ENCODE data around the gene CADPS.

GRCh38 chr3:62531493-62531892 lies 343.7 kb downstream of the CADPS start:
- TF ChIP-seq POLR2AphosphoS5 (IDR thresholded peaks at IDR 0.05) (no peak), CTCF (IDR thresholded peaks at IDR 0.05) (no peak), POLR2A (IDR thresholded peaks at IDR 0.05; ENCODE audit: low read depth) (no peak)
